ENCODE results near the gene PSMG2.

- TF ChIP-seq POLR2A (IDR thresholded peaks at IDR 0.05) (no peak), CTCF (IDR thresholded peaks at IDR 0.05) (no peak)
Measured at GRCh38 chr18:12701161-12701560, 1.7 kb upstream of the PSMG2 start.

All from prostate gland (tissue), 2 donors.